ENCODE measurements around the gene UCK2. TPM values are rescaled to one million over a fixed set of nuclear protein-coding genes. Genes with fewer than 3 reads are reported as not detected.

Gene UCK2
- total RNA-seq, 4 donors from 2014 or later = 40.3 to 47.8 (median 42.2) TPM

- no peak for TF ChIP-seq CTCF (IDR thresholded peaks at IDR 0.05)
- no peak for TF ChIP-seq POLR2A (IDR thresholded peaks at IDR 0.05)
Observed at GRCh38 chr1:165879946-165880345, 52.5 kb downstream of the UCK2 start.

GRCh38 chr1:165880993-165881392 is 53.6 kb downstream of the UCK2 start:
- TF ChIP-seq CTCF (IDR thresholded peaks at IDR 0.05) = no peak
- TF ChIP-seq POLR2A (IDR thresholded peaks at IDR 0.05) = no peak
- intact Hi-C loops (cut with DNase I; ENCODE audit: low total_unique reads) = no loop called here
- no peak for DNase-seq (ENCODE audit: low spot score in 2 of 2)
- H3K4me3 ChIP-seq (ENCODE audit: low read depth, poor library complexity, severe bottlenecking) = no peak overlapping the region
- 89 to 91% methylated on average over 5 of the region's 5 CpGs for WGBS, 2 donors

More at GRCh38 chr1:165879946-165880345, 52.5 kb downstream of the UCK2 start:
- 88 to 89% methylated on average over 4 of the region's 4 CpGs for WGBS, 2 donors
- DNase-seq (ENCODE audit: low spot score in 2 of 2) = no peak
- intact Hi-C loops (cut with DNase I; ENCODE audit: low total_unique reads) = no loop called here
- H3K4me3 ChIP-seq (ENCODE audit: low read depth, poor library complexity, severe bottlenecking) = no peak overlapping the region

GRCh38 chr1:165882168-165882837 is 54.9 kb downstream of the UCK2 start:
- WGBS, 2 donors = 75 to 87% methylated on average over 3 of the region's 3 CpGs

GRCh38 chr1:165883056-165883455 is 55.6 kb downstream of the UCK2 start:
- intact Hi-C loops (cut with DNase I; ENCODE audit: low total_unique reads) = no loop called here
- TF ChIP-seq POLR2A (IDR thresholded peaks at IDR 0.05) (no peak), CTCF (IDR thresholded peaks at IDR 0.05) (no peak)
- H3K4me3 ChIP-seq (ENCODE audit: low read depth, poor library complexity, severe bottlenecking) = no peak overlapping the region
- WGBS, 2 donors = 87 to 89% methylated on average over 5 of the region's 5 CpGs
- DNase-seq (ENCODE audit: low spot score in 2 of 2) = no peak

More at GRCh38 chr1:165882168-165882837, 54.9 kb downstream of the UCK2 start:
- no peak for DNase-seq (ENCODE audit: low spot score in 2 of 2)
- TF ChIP-seq CTCF (IDR thresholded peaks at IDR 0.05) (no peak), POLR2A (IDR thresholded peaks at IDR 0.05) (no peak)
- no peak overlapping the region for H3K4me3 ChIP-seq (ENCODE audit: low read depth, poor library complexity, severe bottlenecking)
- intact Hi-C loops (cut with DNase I; ENCODE audit: low total_unique reads) = no loop called here

GRCh38 chr1:165884009-165884689 is 56.7 kb downstream of the UCK2 start:
- TF ChIP-seq POLR2A (IDR thresholded peaks at IDR 0.05) = no peak
- no peak for TF ChIP-seq CTCF (IDR thresholded peaks at IDR 0.05)
- intact Hi-C loops (cut with DNase I; ENCODE audit: low total_unique reads) = no loop called here
- no peak overlapping the region for H3K4me3 ChIP-seq (ENCODE audit: low read depth, poor library complexity, severe bottlenecking)
- DNase-seq (ENCODE audit: low spot score in 2 of 2) = no peak
- 67 to 74% methylated on average over 9 of the region's 9 CpGs for WGBS, 2 donors
